ENCODE results near the gene ISG15. TPM values are rescaled to one million over a fixed set of nuclear protein-coding genes. Genes with fewer than 3 reads are reported as not detected.

The ISG15 gene
- total and polyA plus RNA-seq, 7 donors, result 49.4 to 357 (median 78.7) TPM

DNA sequence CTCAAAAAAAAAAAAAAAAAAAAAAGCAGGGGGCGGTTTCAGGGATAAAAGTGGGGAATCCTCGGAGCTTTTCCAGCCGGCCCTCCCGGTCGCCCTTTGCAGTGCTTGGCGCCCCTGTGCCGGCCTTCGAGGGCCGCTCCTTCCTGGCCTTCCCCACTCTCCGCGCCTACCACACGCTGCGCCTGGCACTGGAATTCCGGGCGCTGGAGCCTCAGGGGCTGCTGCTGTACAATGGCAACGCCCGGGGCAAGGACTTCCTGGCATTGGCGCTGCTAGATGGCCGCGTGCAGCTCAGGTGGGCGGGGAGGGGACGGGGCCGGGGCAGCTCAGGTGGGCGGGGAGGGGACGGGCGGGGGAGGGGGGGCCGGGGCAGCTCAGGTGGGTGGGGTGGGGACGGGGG, 35.5 kb downstream of the ISG15 start:
- Histone ChIP-seq H3K4me3 (no peak overlapping the region), H3K9me3 (no peaks in the 10 kb centered on the region), H3K27ac (no peak overlapping the region), H3K36me3 (peaks cover 0 to 56% (median 3%) of the 10 kb centered on the region in 4 donors), H3K4me1 (no peaks in the 10 kb centered on the region), H3K27me3 (no peaks in the 10 kb centered on the region)
- no peak for TF ChIP-seq EP300 (IDR thresholded peaks at IDR 0.05)
- TF ChIP-seq POLR2AphosphoS5 (IDR thresholded peaks at IDR 0.05), result no peak
- no peak for TF ChIP-seq POLR2A (IDR thresholded peaks at IDR 0.05)
- TF ChIP-seq, protein P1, sequence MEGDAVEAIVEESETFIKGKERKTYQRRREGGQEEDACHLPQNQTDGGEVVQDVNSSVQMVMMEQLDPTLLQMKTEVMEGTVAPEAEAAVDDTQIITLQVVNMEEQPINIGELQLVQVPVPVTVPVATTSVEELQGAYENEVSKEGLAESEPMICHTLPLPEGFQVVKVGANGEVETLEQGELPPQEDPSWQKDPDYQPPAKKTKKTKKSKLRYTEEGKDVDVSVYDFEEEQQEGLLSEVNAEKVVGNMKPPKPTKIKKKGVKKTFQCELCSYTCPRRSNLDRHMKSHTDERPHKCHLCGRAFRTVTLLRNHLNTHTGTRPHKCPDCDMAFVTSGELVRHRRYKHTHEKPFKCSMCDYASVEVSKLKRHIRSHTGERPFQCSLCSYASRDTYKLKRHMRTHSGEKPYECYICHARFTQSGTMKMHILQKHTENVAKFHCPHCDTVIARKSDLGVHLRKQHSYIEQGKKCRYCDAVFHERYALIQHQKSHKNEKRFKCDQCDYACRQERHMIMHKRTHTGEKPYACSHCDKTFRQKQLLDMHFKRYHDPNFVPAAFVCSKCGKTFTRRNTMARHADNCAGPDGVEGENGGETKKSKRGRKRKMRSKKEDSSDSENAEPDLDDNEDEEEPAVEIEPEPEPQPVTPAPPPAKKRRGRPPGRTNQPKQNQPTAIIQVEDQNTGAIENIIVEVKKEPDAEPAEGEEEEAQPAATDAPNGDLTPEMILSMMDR (IDR thresholded peaks at IDR 0.05), result no peak
- 51 to 85% methylated on average over 26 to 28 of the region's 28 CpGs for WGBS, 2 donors
- intact Hi-C loops (cut with DNase I), result no loop called here
- DNase-seq, result no peak

DNA sequence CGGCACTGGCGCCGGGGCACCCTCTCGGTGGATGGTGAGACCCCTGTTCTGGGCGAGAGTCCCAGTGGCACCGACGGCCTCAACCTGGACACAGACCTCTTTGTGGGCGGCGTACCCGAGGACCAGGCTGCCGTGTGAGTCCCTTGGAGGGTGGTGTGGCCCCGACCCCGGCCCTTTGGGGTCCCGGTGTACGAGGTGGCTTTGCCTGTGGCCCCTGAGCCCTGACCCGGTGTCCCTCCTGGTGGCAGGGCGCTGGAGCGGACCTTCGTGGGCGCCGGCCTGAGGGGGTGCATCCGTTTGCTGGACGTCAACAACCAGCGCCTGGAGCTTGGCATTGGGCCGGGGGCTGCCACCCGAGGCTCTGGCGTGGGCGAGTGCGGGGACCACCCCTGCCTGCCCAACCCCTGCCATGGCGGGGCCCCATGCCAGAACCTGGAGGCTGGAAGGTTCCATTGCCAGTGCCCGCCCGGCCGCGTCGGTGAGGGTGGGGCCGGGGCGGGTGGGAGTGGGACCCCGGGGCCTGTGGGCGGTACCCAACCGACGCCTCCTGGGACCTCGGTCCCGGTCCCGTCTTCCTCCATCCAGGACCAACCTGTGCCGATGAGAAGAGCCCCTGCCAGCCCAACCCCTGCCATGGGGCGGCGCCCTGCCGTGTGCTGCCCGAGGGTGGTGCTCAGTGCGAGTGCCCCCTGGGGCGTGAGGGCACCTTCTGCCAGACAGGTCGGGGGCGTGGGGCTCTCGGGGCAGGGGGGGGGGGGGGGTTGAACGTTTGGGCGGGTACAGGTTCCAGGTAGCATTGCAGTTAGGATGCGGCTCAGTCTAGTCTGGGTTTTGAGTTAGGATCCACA, 36.2 kb downstream of the ISG15 start:
- TF ChIP-seq EP300 (IDR thresholded peaks at IDR 0.05) (no peak), POLR2A (IDR thresholded peaks at IDR 0.05) (no peak)
- Histone ChIP-seq H3K4me3 (no peak overlapping the region), H3K36me3 (peaks cover 0 to 60% (median 3%) of the 10 kb centered on the region in 4 donors), H3K27me3 (no peaks in the 10 kb centered on the region), H3K27ac (no peak overlapping the region), H3K4me1 (no peaks in the 10 kb centered on the region), H3K9me3 (no peaks in the 10 kb centered on the region)
- no peak for DNase-seq
- 82 to 93% methylated on average over 57 of the region's 57 CpGs for WGBS, 2 donors
- intact Hi-C loops (cut with DNase I), result no loop called here

DNA sequence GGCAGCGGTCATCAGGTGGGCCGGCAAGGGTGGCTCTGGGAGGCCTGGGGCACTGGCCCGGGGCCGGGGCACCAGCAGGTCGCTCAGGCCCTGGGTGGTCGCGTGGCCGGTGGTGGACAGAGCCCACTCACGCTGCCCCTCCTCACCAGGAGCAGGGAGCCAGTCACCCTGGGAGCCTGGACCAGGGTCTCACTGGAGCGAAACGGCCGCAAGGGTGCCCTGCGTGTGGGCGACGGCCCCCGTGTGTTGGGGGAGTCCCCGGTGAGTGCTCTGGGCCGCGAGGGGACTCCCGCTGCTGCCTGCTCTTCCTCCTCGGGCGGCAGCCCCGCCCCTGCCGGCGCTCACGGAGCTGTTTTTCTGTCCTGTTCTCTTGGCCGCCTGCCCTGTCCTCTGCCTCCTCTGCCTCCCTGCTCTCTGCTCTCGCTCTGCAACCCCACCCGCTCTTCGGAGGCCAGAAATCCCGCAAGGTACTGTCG, 37.3 kb downstream of the ISG15 start:
- no peak for DNase-seq
- no peaks in the 10 kb centered on the region for H3K4me1 ChIP-seq
- no peaks in the 10 kb centered on the region for H3K27me3 ChIP-seq
- H3K4me3 ChIP-seq, result no peak overlapping the region
- intact Hi-C loops (cut with DNase I), result no loop called here
- H3K9me3 ChIP-seq, result no peaks in the 10 kb centered on the region
- WGBS, 2 donors, result 53 to 89% methylated on average over 32 of the region's 32 CpGs
- H3K36me3 ChIP-seq, result peaks cover 0 to 55% (median 3%) of the 10 kb centered on the region in 4 donors
- TF ChIP-seq EP300 (IDR thresholded peaks at IDR 0.05) (no peak), POLR2AphosphoS5 (IDR thresholded peaks at IDR 0.05) (no peak), POLR2A (IDR thresholded peaks at IDR 0.05) (no peak)
- TF ChIP-seq, protein P1 (IDR thresholded peaks at IDR 0.05), result no peak
- H3K27ac ChIP-seq, result no peak overlapping the region

- Histone ChIP-seq H3K27ac (no peak overlapping the region), H3K9me3 (no peaks in the 10 kb centered on the region), H3K27me3 (no peaks in the 10 kb centered on the region), H3K36me3 (peaks cover 0 to 48% (median 3%) of the 10 kb centered on the region in 4 donors), H3K4me1 (no peaks in the 10 kb centered on the region), H3K4me3 (no peak overlapping the region)
- intact Hi-C loops (cut with DNase I), result no loop called here
- 69 to 92% methylated on average over 46 of the region's 46 CpGs for WGBS, 2 donors
- TF ChIP-seq POLR2AphosphoS5 (IDR thresholded peaks at IDR 0.05), result no peak
- TF ChIP-seq, protein P1 (IDR thresholded peaks at IDR 0.05), result no peak
- TF ChIP-seq POLR2A (IDR thresholded peaks at IDR 0.05), result no peak
- TF ChIP-seq EP300 (IDR thresholded peaks at IDR 0.05), result no peak
- no peak for DNase-seq
These were observed 38.0 kb downstream of the ISG15 start for GRCh38 chr1:1051127-1051810.
